OCI-M2 (cell line): ENCODE results near the gene PSMA3.
"Not testable (repeated sequence)": the region's sequence is repeated elsewhere in the genome, so short reads cannot be mapped to it uniquely, and the experiment has no call there.

Experiments
- DNase-seq: peaks from one replicate; lab custom pipeline; 2025; ENCODE audit not compliant: unreplicated experiment; lab: John Stamatoyannopoulos, UW

Gene PSMA3

GRCh38 chr14:58244556-58245387 lies at the start of gene PSMA3:
PSMA3 (plus strand) TSS chr14:58244843; CDS start chr14:58244921, 78 bp downstream.
- DNase-seq, result peak; percentile 82

GRCh38 chr14:58196198-58196597 lies 48.4 kb upstream of the PSMA3 start:
- DNase-seq, result no peak

GRCh38 chr14:58198086-58198485 lies 46.6 kb upstream of the PSMA3 start:
- DNase-seq, result no peak

- DNase-seq, result peak; percentile 46
Measured at GRCh38 chr14:58199726-58200479, 44.7 kb upstream of the PSMA3 start, which contains the start of gene ACTR10. ACTR10 (plus strand) TSS chr14:58200149; CDS start chr14:58200218, 69 bp downstream.

GRCh38 chr14:58200480-58200841 lies 44.2 kb upstream of the PSMA3 start:
- DNase-seq, result no peak

GRCh38 chr14:58200846-58201245 lies 43.8 kb upstream of the PSMA3 start:
- no peak for DNase-seq

- DNase-seq, result no peak
Measured at GRCh38 chr14:58213176-58213575, 31.5 kb upstream of the PSMA3 start.

- no peak for DNase-seq
Measured at GRCh38 chr14:58215191-58215914, 29.3 kb upstream of the PSMA3 start.

- no peak for DNase-seq
Measured at GRCh38 chr14:58216544-58216943, 28.1 kb upstream of the PSMA3 start.

GRCh38 chr14:58227096-58227819 lies 17.4 kb upstream of the PSMA3 start:
- no peak for DNase-seq

- peak; percentile 85 for DNase-seq
Measured at GRCh38 chr14:58238252-58239243, 6.1 kb upstream of the PSMA3 start.

- DNase-seq, result peak; percentile 87
Measured at GRCh38 chr14:58239244-58240195, 5.1 kb upstream of the PSMA3 start.

- DNase-seq, result peak; percentile 54
Measured at GRCh38 chr14:58243790-58244555, 670 bp upstream of the PSMA3 start.

GRCh38 chr14:58245562-58245961 lies 919 bp downstream of the PSMA3 start:
- no peak for DNase-seq

GRCh38 chr14:58249611-58250010 lies 5.0 kb downstream of the PSMA3 start:
- no peak for DNase-seq

- no peak for DNase-seq
Measured at GRCh38 chr14:58258156-58258555, 13.5 kb downstream of the PSMA3 start.

- not testable (repeated sequence) for DNase-seq
Measured at GRCh38 chr14:58262005-58262404, 17.4 kb downstream of the PSMA3 start.

GRCh38 chr14:58265401-58265800 lies 20.8 kb downstream of the PSMA3 start:
- no peak for DNase-seq
